ENCODE measurements around the gene STRN3.
"Not testable (repeated sequence)": the region's sequence is repeated elsewhere in the genome, so short reads cannot be mapped to it uniquely, and the experiment has no call there.

The STRN3 gene

GRCh38 chr14:30921788-30922187 lies 104.4 kb downstream of the STRN3 start:
- no peak for DNase-seq (ENCODE audit: low read depth in 3 of 3, low spot score in 1 of 3)

DNA sequence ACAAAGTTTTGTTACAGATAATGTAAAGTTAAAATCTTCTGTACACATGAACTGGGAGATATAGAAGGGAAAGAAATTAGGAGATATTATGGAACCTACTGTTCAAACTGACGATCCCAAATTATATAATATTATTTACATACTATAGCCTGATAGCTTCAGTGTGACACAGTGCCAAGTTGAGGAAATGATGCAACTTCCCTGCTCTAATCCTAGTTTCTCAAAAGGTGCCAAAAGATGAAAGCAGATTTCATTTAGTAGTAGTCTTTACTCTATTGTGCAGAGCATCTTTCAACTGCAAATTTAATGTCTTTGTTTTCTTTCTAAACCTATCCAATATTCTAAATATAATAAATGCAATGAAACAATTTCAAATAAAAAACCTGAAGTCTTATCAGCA lies 104.9 kb downstream of the STRN3 start:
- DNase-seq (ENCODE audit: low read depth in 3 of 3, low spot score in 1 of 3): no peak

DNA sequence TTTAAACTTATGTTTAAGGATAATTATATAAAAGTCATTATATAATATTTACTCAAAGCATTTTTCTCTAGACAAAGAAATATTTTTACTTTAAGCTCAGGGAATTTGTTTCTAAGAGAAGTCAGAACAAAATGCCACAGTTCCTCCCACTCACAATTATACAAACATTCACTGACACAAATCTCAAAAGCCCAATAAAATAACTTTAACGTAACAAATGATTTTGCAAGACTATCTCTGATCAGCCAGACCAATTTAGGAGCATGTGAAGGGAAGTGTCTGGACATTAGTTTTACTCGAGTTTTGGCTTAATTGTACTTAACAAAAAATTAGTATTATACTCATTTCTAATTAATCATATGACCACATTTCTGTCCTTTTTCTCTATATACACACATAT lies 110.6 kb downstream of the STRN3 start:
- DNase-seq (ENCODE audit: low read depth in 3 of 3, low spot score in 1 of 3): no peak

DNA sequence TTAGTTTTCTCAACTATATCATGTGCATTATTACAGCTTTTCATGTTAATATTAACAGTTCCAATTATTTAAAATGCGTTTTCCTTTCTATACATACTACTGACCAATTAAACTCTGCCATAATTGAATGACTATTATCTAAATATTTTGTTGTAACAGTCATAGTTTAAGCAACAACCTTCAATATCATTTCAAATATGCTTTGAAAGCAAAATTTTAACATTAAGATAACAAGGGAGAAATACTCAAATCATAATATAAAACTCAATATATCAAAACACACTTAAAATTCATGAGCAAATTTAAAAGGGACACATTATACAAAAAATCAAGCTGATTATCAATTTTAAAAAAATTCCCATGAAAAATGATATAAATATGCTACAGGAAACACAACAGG lies 111.4 kb downstream of the STRN3 start:
- no peak for DNase-seq (ENCODE audit: low read depth in 3 of 3, low spot score in 1 of 3)

GRCh38 chr14:30908826-30909225 lies 117.4 kb downstream of the STRN3 start:
- no peak for DNase-seq (ENCODE audit: low read depth in 3 of 3, low spot score in 1 of 3)

DNA sequence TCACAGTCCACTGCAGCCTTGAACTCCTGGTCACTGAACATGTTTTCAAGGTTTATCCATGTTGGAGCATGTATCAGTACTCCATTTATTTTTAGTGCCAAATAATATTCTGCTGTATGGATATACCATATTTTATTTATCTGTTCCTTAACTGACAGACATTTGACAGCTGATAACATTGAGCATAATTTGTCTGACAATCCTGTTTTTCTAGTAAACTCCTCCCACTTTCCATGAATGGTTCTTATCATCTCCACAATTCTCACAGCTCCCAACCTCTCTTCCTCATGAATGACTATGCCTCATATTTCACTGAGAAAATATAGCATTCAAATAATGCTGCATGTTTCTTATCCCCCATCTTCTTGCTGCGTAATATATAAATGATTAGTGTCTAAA lies 118.5 kb downstream of the STRN3 start:
- DNase-seq (ENCODE audit: low read depth in 3 of 3, low spot score in 1 of 3): no peak

DNA sequence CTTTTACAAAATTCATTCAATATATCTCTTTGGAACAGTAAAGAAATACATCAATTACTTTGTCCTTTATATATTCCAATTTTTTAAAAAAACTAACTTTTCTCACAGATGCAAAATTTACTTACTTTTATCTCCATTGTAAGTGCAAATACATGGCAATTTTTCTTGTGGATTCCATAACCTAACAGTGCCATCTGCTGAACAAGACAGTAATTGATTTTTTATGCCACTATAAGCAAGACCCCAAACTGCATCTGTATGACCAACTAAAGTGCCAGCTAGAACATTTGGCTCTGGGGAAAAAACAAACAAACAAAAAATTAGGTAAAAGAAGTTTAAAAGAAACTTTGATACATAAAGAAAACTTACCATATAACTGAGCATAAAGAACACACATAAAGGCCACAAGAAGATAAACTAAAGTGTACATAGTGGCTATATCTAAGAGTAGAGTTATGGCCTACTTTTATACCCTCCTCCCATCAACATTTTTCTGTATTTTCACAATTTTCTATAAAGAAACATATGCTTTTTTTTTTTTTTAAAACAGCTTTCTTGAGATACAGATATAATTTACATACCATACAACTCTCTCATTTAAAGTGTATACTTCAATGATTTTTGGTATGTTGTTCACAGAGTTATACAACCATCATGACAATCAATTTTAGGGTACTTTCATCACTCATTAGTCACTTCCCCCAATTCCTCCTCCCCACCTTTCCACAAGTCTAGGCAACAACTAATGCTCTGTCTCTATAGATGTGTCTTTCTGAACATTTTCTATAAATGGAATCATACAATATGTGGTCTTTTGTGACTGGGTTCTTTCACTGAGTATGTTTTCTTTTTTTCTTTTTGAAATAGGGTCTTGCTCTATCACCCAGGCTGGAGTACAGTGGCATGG lies 119.2 kb downstream of the STRN3 start:
- no peak for DNase-seq (ENCODE audit: low read depth in 3 of 3, low spot score in 1 of 3)

- DNase-seq (ENCODE audit: low read depth in 3 of 3, low spot score in 1 of 3): no peak
Observed at GRCh38 chr14:30903285-30904124, 122.7 kb downstream of the STRN3 start.

DNA sequence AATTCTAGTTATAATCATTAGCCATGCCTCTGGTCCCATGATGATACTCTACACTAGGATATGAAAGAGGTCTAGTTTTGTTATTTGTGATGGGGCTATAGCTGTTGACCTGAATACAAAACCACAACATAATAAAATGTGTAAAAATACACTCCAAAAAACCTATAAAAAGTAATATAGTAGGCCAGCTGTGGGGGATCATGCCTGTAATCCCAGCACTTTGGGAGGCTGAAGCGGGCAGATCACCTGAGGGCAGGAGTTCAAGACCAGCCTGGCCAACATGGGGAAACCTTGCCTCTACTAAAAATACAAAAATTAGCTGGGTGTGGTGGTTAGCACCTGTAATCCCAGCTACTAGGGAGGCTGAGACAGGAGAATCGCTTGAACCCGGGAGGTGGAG lies 129.1 kb downstream of the STRN3 start:
- not testable (repeated sequence) for DNase-seq (ENCODE audit: low read depth in 3 of 3, low spot score in 1 of 3)

DNA sequence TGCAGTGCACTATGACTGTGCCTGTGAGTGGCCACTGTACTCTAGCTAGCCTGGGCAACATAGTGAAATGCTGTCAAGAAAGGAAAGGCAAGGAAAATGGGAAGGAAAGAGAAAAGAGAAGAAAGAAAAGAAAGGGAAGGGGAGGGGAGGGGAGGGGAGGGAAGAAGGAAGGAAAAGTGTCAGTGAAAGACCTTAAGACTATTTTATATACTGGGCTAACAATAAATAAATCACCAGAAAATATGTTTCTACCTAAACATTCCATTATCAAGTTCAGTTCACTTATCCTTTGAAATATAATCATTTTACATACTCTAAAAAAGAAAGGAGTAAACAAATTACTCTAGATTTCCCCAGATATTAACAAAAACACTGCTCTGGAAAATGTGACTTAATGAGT lies 129.7 kb downstream of the STRN3 start:
- no peak for DNase-seq (ENCODE audit: low read depth in 3 of 3, low spot score in 1 of 3)

GRCh38 chr14:30894923-30895515 lies 131.2 kb downstream of the STRN3 start:
- DNase-seq (ENCODE audit: low read depth in 3 of 3, low spot score in 1 of 3): no peak

GRCh38 chr14:30893819-30894218 lies 132.4 kb downstream of the STRN3 start:
- DNase-seq (ENCODE audit: low read depth in 3 of 3, low spot score in 1 of 3): no peak

- no peak for DNase-seq (ENCODE audit: low read depth in 3 of 3, low spot score in 1 of 3)
Observed at GRCh38 chr14:30889244-30889594, 137.0 kb downstream of the STRN3 start.

GRCh38 chr14:30888480-30889243 lies 137.5 kb downstream of the STRN3 start:
- DNase-seq (ENCODE audit: low read depth in 3 of 3, low spot score in 1 of 3): no peak

DNA sequence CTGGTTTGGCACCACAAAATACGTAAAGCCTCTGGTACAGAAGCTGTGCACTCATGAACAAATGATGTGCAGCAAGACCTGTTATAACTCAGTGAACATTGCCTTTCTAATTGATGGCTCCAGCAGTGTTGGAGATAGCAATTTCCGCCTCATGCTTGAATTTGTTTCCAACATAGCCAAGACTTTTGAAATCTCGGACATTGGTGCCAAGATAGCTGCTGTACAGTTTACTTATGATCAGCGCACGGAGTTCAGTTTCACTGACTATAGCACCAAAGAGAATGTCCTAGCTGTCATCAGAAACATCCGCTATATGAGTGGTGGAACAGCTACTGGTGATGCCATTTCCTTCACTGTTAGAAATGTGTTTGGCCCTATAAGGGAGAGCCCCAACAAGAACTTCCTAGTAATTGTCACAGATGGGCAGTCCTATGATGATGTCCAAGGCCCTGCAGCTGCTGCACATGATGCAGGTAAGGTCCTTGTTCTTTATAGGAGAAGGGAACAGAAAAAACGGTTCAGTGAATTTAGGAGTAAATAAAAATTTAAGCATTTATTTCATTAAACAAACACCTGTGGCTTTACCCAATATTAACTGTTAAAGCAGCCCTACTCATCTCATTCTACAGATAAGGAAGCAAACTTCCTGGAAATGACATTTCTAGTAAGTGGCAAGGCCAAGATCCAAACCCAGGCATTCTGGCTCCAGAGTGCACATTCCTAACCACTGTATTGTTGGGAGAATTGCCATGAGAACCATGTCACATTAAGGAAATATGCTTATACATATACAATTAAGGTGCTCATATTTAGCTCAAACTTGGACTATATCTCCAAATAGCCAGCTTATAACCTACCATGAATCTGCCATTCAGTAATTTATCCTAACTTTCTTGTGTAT lies 140.1 kb downstream of the STRN3 start:
- DNase-seq (ENCODE audit: low read depth in 3 of 3, low spot score in 1 of 3): no peak

DNA sequence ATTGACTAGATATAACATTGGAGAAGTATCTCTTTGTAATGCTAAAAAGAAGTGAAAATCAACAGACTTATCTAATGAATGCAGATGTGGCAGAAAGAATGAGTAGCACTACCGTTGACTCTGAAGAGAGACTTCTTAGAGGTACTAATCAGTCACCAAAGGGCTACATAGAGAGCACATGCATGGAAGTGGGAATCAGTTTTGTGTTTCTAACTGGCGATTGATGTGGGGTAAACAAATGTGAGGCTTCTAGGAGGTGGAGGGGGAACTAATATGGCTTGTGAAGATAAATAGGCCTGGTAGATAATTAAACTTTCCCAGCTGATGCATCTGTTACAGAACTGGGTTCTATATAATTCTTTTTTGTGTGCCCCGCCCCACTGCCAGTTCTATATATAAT lies 141.3 kb downstream of the STRN3 start:
- no peak for DNase-seq (ENCODE audit: low read depth in 3 of 3, low spot score in 1 of 3)

GRCh38 chr14:30883508-30884294 lies 142.5 kb downstream of the STRN3 start:
- DNase-seq (ENCODE audit: low read depth in 3 of 3, low spot score in 1 of 3): no peak

DNA sequence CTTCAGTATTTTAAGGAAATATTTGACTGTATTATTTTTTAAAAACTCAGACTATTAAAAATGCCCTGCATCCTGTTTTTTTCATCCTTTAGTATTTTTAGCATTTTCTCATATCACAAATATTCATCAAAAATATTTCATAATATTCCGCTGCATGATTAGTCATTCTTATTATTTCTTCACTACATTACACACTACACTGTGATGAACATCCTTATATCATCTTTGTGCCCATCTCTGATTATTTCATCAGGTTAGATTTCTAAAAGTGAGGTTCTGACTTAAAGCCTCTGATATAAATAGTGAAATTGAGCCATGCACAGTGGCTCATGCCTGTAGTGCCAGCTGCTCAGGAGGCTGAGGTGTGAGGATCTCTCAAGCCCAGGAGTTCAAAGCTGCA lies 143.7 kb downstream of the STRN3 start:
- DNase-seq (ENCODE audit: low read depth in 3 of 3, low spot score in 1 of 3): no peak

DNA sequence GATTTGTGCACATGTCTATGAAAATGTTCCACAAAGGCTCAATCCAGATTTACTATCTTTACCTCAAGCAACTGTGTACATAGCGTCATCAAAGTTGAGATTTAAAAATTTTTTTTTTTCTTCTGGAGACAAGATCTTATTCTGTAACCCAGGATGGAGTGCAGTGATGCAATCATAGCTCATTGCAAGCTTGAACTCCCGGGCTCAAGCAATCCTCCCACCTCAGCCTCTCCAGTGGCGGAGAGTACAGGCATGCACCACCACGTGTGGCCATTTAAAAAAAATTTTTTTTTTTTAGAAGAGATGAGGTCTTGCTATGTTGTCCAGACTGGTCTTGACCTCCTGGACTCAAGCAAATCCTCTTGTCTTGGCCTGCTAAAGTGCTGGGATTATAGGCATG lies 149.5 kb downstream of the STRN3 start:
- DNase-seq (ENCODE audit: low read depth in 3 of 3, low spot score in 1 of 3): no peak

GRCh38 chr14:30875788-30876053 lies 150.5 kb downstream of the STRN3 start:
- DNase-seq (ENCODE audit: low read depth in 3 of 3, low spot score in 1 of 3): no peak
